ENCODE results near the gene HERC2. TPM values are rescaled to one million over a fixed set of nuclear protein-coding genes. Genes with fewer than 3 reads are reported as not detected.

Gene HERC2
- total and polyA plus RNA-seq, 9 of the 15 experiments (the other 6 are each of a cell fraction or from before 2014, with no cell fraction given) = 10.6 to 84.0 (median 42.6) TPM

DNA sequence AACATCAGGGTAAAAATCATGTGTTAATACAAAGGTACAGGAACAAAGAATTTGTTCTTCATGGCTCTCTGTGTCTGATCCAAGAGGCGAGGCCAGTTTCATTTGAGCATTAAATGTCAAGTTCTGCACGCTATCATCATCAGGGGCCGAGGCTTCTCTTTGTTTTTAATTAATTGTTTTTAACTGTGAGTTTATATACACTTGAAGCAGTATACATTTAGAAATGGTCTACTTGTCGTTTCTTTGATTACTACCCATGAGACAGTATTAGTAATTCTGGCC is 201.7 kb downstream of the HERC2 start:
- in situ Hi-C loops (cut with MboI) (loop anchor here (10.0 kb wide), 1 partner anchor 1225 kb away; no protein-coding TSS in a partner anchor), intact Hi-C loops (cut with micrococcal nuclease) (no loop called here)
- Histone ChIP-seq H3K4me1 (replicated peaks in 1 of 2; ENCODE audit: control insufficient read depth in 2 of 2, insufficient read depth in 2 of 2, low read length in 2 of 2) (peaks cover 0 to 11% of the 10 kb centered on the region in 2 experiments; a peak in 1 of 5 replicates), H3K9me1 (ENCODE audit: control insufficient read depth, insufficient read depth, low read length) (no peaks in the 10 kb centered on the region), H3K4me3 (no peak overlapping the region), H3K27ac (ENCODE audit: extremely low read depth, low read depth, low read length) (no peak overlapping the region), H3K27me3 (ENCODE audit: control insufficient read depth in 2 of 2, insufficient read depth in 2 of 2, low read length in 2 of 2) (no peaks in the 10 kb centered on the region), H4K20me1 (replicated peaks; ENCODE audit: control insufficient read depth, insufficient read depth, low read length) (no peaks in the 10 kb centered on the region), H3K9ac (ENCODE audit: insufficient read depth in 1 of 2, low read depth in 2 of 2, low read length in 2 of 2) (no peak overlapping the region), H3K4me2 (ENCODE audit: insufficient read depth, low read length) (no peak overlapping the region), H3K36me3 (ENCODE audit: control insufficient read depth, insufficient read depth, low read length) (peaks cover 89% of the 10 kb centered on the region), H3K9me3 (replicated peaks; ENCODE audit: control insufficient read depth, insufficient read depth, low read depth, low read length) (no peaks in the 10 kb centered on the region), H3K79me2 (ENCODE audit: control insufficient read depth, insufficient read depth, low read length) (no peaks in the 10 kb centered on the region), H2AFZ (ENCODE audit: low read depth, low read length) (no peak overlapping the region)
- FAIRE-seq = no peak
- BruUV-seq (replicated peaks) = no TSS peak
- ChIA-PET POLR2A (no interaction called here), CTCF (ENCODE audit: low intra/inter-chr PET ratio) (no interaction called here)
- WGBS (ENCODE audit: insufficient coverage, low coverage, missing lambda C conversion rate) = 92% methylated on average over 4 of the region's 4 CpGs
- ATAC-seq = no peak
- DNase-seq (ENCODE audit: extremely low read depth in 1 of 4, low spot score in 3 of 4) = no peak
- no peak for TF ChIP-seq KLF13 (tag; IDR thresholded peaks at IDR 0.05; ENCODE audit: borderline replicate concordance, low read depth)
- TF ChIP-seq TAF15 (IDR thresholded peaks at IDR 0.05; ENCODE audit: low read depth, low read length) = no peak
- no peak for TF ChIP-seq NBN (IDR thresholded peaks at IDR 0.05; ENCODE audit: low read depth)
- TF ChIP-seq POLR3G (IDR thresholded peaks at IDR 0.05; ENCODE audit: extremely low read depth, insufficient read length, insufficient replicate concordance) = no peak
- no peak for TF ChIP-seq PML (IDR thresholded peaks at IDR 0.05; ENCODE audit: low read length)
- no peak for TF ChIP-seq CEBPB (tag; IDR thresholded peaks at IDR 0.05)
- TF ChIP-seq HNRNPLL (IDR thresholded peaks at IDR 0.05; ENCODE audit: low read depth, low read length, poor library complexity, severe bottlenecking) = no peak
- TF ChIP-seq, protein P1, sequence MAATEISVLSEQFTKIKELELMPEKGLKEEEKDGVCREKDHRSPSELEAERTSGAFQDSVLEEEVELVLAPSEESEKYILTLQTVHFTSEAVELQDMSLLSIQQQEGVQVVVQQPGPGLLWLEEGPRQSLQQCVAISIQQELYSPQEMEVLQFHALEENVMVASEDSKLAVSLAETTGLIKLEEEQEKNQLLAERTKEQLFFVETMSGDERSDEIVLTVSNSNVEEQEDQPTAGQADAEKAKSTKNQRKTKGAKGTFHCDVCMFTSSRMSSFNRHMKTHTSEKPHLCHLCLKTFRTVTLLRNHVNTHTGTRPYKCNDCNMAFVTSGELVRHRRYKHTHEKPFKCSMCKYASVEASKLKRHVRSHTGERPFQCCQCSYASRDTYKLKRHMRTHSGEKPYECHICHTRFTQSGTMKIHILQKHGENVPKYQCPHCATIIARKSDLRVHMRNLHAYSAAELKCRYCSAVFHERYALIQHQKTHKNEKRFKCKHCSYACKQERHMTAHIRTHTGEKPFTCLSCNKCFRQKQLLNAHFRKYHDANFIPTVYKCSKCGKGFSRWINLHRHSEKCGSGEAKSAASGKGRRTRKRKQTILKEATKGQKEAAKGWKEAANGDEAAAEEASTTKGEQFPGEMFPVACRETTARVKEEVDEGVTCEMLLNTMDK (IDR thresholded peaks at IDR 0.05; ENCODE audit: borderline replicate concordance, insufficient read depth, low read depth, low read length, poor library complexity, severe bottlenecking) = no peak
- no peak for TF ChIP-seq MEIS2 (IDR thresholded peaks at IDR 0.05; ENCODE audit: partially characterized antibody)
- no peak for TF ChIP-seq SAFB (IDR thresholded peaks at IDR 0.05; ENCODE audit: borderline replicate concordance, low read depth, low read length)
